Endodermal cell (in vitro differentiated cells): ENCODE measurements around the gene CACNG7. TPM values are rescaled to one million over a fixed set of nuclear protein-coding genes. Genes with fewer than 3 reads are reported as not detected.
"Not testable (repeated sequence)": the region's sequence is repeated elsewhere in the genome, so short reads cannot be mapped to it uniquely, and the experiment has no call there.

Experiments
- DNase-seq: peaks from one replicate; pipeline ENCODE4 v3.0.0-alpha.2; 2017
- H3K27ac ChIP-seq: 2 replicates; pipeline ENCODE4 v1.5.1; 2013; ENCODE audit warnings: mild to moderate bottlenecking, low read depth, low read length, moderate library complexity
- H3K27me3 ChIP-seq: 2 replicates; pipeline ENCODE4 v1.6.1; 2013; ENCODE audit warnings: mild to moderate bottlenecking, low read length, moderate library complexity; ENCODE audit not compliant: insufficient read depth, control insufficient read depth, poor library complexity, severe bottlenecking
- H3K36me3 ChIP-seq: 2 replicates; pipeline ENCODE4 v1.7.0; 2013; ENCODE audit warnings: mild to moderate bottlenecking, low read length, moderate library complexity; ENCODE audit not compliant: control insufficient read depth, insufficient read depth
- H3K4me1 ChIP-seq: one replicate; pipeline ENCODE4 v1.7.0; 2013; ENCODE audit warnings: low read length; ENCODE audit not compliant: control insufficient read depth, insufficient read depth
- H3K4me3 ChIP-seq: 2 replicates; pipeline ENCODE4 v1.5.1; 2013; ENCODE audit warnings: mild to moderate bottlenecking, low read length, moderate library complexity
- H3K9ac ChIP-seq: 2 replicates; pipeline ENCODE4 v1.6.1; 2013; ENCODE audit warnings: mild to moderate bottlenecking, low read length, moderate library complexity; ENCODE audit not compliant: poor library complexity, severe bottlenecking; ENCODE audit errors: extremely low read depth
- H3K9me3 ChIP-seq: 2 replicates; pipeline ENCODE4 v1.6.1; 2013; ENCODE audit warnings: mild to moderate bottlenecking, low read length, moderate library complexity; ENCODE audit not compliant: control insufficient read depth
- H3K27ac Mint-ChIP-seq: 2 replicates; pipeline ENCODE4 v1.8.0; 2020; ENCODE audit warnings: mixed read lengths
- H3K27me3 Mint-ChIP-seq: 2 replicates; pipeline ENCODE4 v1.8.0; 2021; ENCODE audit warnings: mild to moderate bottlenecking, mixed read lengths; ENCODE audit not compliant: insufficient read depth
- H3K36me3 Mint-ChIP-seq: 2 replicates; pipeline ENCODE4 v1.8.0; 2020; ENCODE audit warnings: low read depth, mixed read lengths
- H3K4me1 Mint-ChIP-seq: 2 replicates; pipeline ENCODE4 v1.8.0; 2020; ENCODE audit warnings: mixed read lengths
- H3K4me3 Mint-ChIP-seq: 2 replicates; pipeline ENCODE4 v1.8.0; 2020; ENCODE audit warnings: mild to moderate bottlenecking, moderate library complexity, mixed read lengths
- H3K9me3 Mint-ChIP-seq: 2 replicates; pipeline ENCODE4 v1.8.0; 2020; ENCODE audit warnings: mild to moderate bottlenecking, mixed read lengths
- WGBS, 2 experiments: methylation state at CpG; one replicate each; pipeline versions ENCODE4 v1.1.5 to v1.1.7; 2013; ENCODE audit warnings: missing lambda C conversion rate in 2 of 2, mixed read lengths in 1 of 2; ENCODE audit not compliant: insufficient coverage in 1 of 2, insufficient read length in 1 of 2; 5-methylcytosine and 5-hydroxymethylcytosine counted together
- total RNA-seq, 2 donors: library from RNA; stranded (reverse); fragmentation: NEBNext Ultra II Directional in 1 of 2; extraction: Animal tissue kit (Norgen Biotek cat#: 25700) in 1 of 2; gene quantifications; 2 replicates in 1 of 2; 3 replicates in 1 of 2; pipeline ENCODE4 v1.2.1, GENCODE V29; 2021
- TF ChIP-seq, protein P1 (sequence below): fragments of 200-600 bp; sonication (generic); conservative IDR thresholded peaks from 2 replicates; pipeline ENCODE4 v1.5.0; 2021; ENCODE audit warnings: antibody characterized with exemption, mild to moderate bottlenecking

CACNG7 gene
- total RNA-seq, 2 donors from 2014 or later = 2.7 to 3.4 TPM

GRCh38 chr19:53868091-53868891 is 40.8 kb upstream of the CACNG7 start:
- Histone ChIP-seq H3K4me1 (no peaks in the 10 kb centered on the region), H3K9ac (peak overlapping the region; percentile 97), H3K27ac (peak overlapping the region; percentile 88), H3K27me3 (no peaks in the 10 kb centered on the region), H3K36me3 (peaks cover 22% of the 10 kb centered on the region), H3K9me3 (no peaks in the 10 kb centered on the region), H3K4me3 (peak overlapping the region; percentile 95)
- Mint-ChIP-seq H3K4me3 (peak overlapping the region; percentile 98), H3K4me1 (peaks cover 17% of the 10 kb centered on the region), H3K27ac (peak overlapping the region; percentile 99), H3K36me3 (peaks cover 19% of the 10 kb centered on the region), H3K9me3 (no peaks in the 10 kb centered on the region), H3K27me3 (peaks cover 3% of the 10 kb centered on the region)
- DNase-seq = peak; percentile 81
- TF ChIP-seq, protein P1, sequence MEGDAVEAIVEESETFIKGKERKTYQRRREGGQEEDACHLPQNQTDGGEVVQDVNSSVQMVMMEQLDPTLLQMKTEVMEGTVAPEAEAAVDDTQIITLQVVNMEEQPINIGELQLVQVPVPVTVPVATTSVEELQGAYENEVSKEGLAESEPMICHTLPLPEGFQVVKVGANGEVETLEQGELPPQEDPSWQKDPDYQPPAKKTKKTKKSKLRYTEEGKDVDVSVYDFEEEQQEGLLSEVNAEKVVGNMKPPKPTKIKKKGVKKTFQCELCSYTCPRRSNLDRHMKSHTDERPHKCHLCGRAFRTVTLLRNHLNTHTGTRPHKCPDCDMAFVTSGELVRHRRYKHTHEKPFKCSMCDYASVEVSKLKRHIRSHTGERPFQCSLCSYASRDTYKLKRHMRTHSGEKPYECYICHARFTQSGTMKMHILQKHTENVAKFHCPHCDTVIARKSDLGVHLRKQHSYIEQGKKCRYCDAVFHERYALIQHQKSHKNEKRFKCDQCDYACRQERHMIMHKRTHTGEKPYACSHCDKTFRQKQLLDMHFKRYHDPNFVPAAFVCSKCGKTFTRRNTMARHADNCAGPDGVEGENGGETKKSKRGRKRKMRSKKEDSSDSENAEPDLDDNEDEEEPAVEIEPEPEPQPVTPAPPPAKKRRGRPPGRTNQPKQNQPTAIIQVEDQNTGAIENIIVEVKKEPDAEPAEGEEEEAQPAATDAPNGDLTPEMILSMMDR = no peak
- 0% methylated on average over 8 to 32 of the region's 37 CpGs for WGBS, 2 experiments

- no peaks in the 10 kb centered on the region for H3K27me3 ChIP-seq
- no peaks in the 10 kb centered on the region for H3K4me1 ChIP-seq
- peaks cover 1% of the 10 kb centered on the region for H3K27me3 Mint-ChIP-seq
- 0 to 1% methylated on average over 12 to 75 of the region's 75 CpGs for WGBS, 2 experiments
- H3K4me1 Mint-ChIP-seq = peaks cover 16% of the 10 kb centered on the region
- no peaks in the 10 kb centered on the region for H3K9me3 Mint-ChIP-seq
- H3K9ac ChIP-seq = peak overlapping the region; percentile 97
- H3K4me3 ChIP-seq = peak overlapping the region; percentile 95
- H3K4me3 Mint-ChIP-seq = peak overlapping the region; percentile 98
- peaks cover 31% of the 10 kb centered on the region for H3K36me3 ChIP-seq
- peak overlapping the region; percentile 88 for H3K27ac ChIP-seq
- no peaks in the 10 kb centered on the region for H3K9me3 ChIP-seq
- peak; percentile 95 for DNase-seq
- peak overlapping the region; percentile 99 for H3K27ac Mint-ChIP-seq
- TF ChIP-seq, protein P1 = peak; percentile 51
- H3K36me3 Mint-ChIP-seq = peaks cover 27% of the 10 kb centered on the region
Measured at GRCh38 chr19:53868892-53869804, 39.9 kb upstream of the CACNG7 start.

- peak overlapping the region; percentile 88 for H3K27ac ChIP-seq
- 10 to 30% methylated on average over 2 to 11 of the region's 24 CpGs for WGBS, 2 experiments
- H3K4me3 ChIP-seq = peak overlapping the region; percentile 95
- not testable (repeated sequence) for H3K27me3 Mint-ChIP-seq, H3K9me3 Mint-ChIP-seq, H3K4me1 ChIP-seq, H3K9me3 ChIP-seq, H3K27me3 ChIP-seq
- H3K36me3 ChIP-seq = peaks cover 39% of the 10 kb centered on the region
- peak overlapping the region; percentile 81 for H3K27ac Mint-ChIP-seq
- peak overlapping the region; percentile 98 for H3K4me3 Mint-ChIP-seq
- peak overlapping the region; percentile 97 for H3K9ac ChIP-seq
- peaks cover 35% of the 10 kb centered on the region for H3K36me3 Mint-ChIP-seq
- peak; percentile 47 for DNase-seq
- peaks cover 16% of the 10 kb centered on the region for H3K4me1 Mint-ChIP-seq
Measured at GRCh38 chr19:53869805-53870484, 39.1 kb upstream of the CACNG7 start.
